Lung (tissue), 12 donors: ENCODE results near the gene EHBP1. TPM values are rescaled to one million over a fixed set of nuclear protein-coding genes. Genes with fewer than 3 reads are reported as not detected.

Experiments used
- ATAC-seq: fragments of 200-7000 bp; cut with Tn5 transposase; one replicate; pipeline ENCODE4 v1.9.1; 2020; ENCODE audit warnings: moderate number of reproducible peaks; ENCODE audit not compliant: insufficient read depth, low FRiP score
- DNase-seq, 3 donors: peaks; one replicate each; pipeline ENCODE4 v3.0.0-alpha.2; 2013 to 2017
- H3K27ac ChIP-seq, 2 donors: one replicate each; pipeline ENCODE4 v1.5.1; 2013; ENCODE audit warnings: mild to moderate bottlenecking in 2 of 2, moderate library complexity in 2 of 2, control low read depth in 1 of 2, inconsistent platforms in 1 of 2, low read depth in 1 of 2, low read length in 1 of 2
- H3K27me3 ChIP-seq, 3 donors: one replicate each; pipeline ENCODE4 v1.5.1; 2013; ENCODE audit warnings: low read length in 2 of 3; ENCODE audit not compliant: control insufficient read depth in 3 of 3, insufficient read depth in 3 of 3
- H3K36me3 ChIP-seq, 4 donors: one replicate each; pipeline ENCODE4 v1.5.1; 2013; ENCODE audit warnings: low read length in 4 of 4, mild to moderate bottlenecking in 1 of 4, moderate library complexity in 1 of 4; ENCODE audit not compliant: control insufficient read depth in 4 of 4, insufficient read depth in 4 of 4
- H3K4me1 ChIP-seq, 5 donors: one replicate each; pipeline ENCODE4 v1.5.1; 2013; ENCODE audit warnings: low read length in 5 of 5, mild to moderate bottlenecking in 2 of 5, moderate library complexity in 1 of 5; ENCODE audit not compliant: control insufficient read depth in 5 of 5, insufficient read depth in 5 of 5
- H3K4me3 ChIP-seq: one replicate; pipeline ENCODE4 v1.5.1; 2013; ENCODE audit warnings: mild to moderate bottlenecking, control low read depth, moderate library complexity
- H3K9ac ChIP-seq, 2 donors: one replicate each; pipeline ENCODE4 v1.5.1; 2013; ENCODE audit warnings: low read length in 2 of 2, control low read depth in 1 of 2; ENCODE audit not compliant: insufficient read depth in 1 of 2
- H3K9me3 ChIP-seq, 4 donors: one replicate each; pipeline ENCODE4 v1.5.1; 2013; ENCODE audit warnings: low read length in 3 of 4, mild to moderate bottlenecking in 1 of 4, moderate library complexity in 1 of 4; ENCODE audit not compliant: control insufficient read depth in 4 of 4, insufficient read depth in 3 of 4
- WGBS, 2 donors: extraction: QIAGEN DNeasy Blood & Tissue Kit; methylation state at CpG; one replicate each; pipeline ENCODE4 v1.1.7; 2013; 5-methylcytosine and 5-hydroxymethylcytosine counted together
- polyA plus RNA-seq, 2 donors: library from polyadenylated mRNA; stranded (reverse); fragments of 200-250 nt; gene quantifications; one replicate each; pipeline ENCODE4 v1.2.1, GENCODE V29; 2013
- total RNA-seq, 2 donors: library from RNA; depleted of rRNA in 1 of 2; stranded (reverse); fragments of >200 nt in 1 of 2; gene quantifications; one replicate each; pipeline ENCODE4 v1.2.1, GENCODE V29; 2014 to 2021
- TF ChIP-seq, protein P1 (sequence below): IDR thresholded peaks from 2 replicates; pipeline ENCODE4 v1.5.1; 2012; ENCODE audit warnings: mild to moderate bottlenecking; ENCODE audit errors: control extremely low read depth, extremely low read depth
- donor health status: control.
- donor health status: control.
- donor health status: Bipolar disorder and iron deficiency.
- donor health status: healthy.
- donor health status: DM: yes; HTN: yes; CAD: no.

EHBP1 gene
- total and polyA plus RNA-seq, 4 donors, result 7.9 to 83.2 (median 22.7) TPM

DNA sequence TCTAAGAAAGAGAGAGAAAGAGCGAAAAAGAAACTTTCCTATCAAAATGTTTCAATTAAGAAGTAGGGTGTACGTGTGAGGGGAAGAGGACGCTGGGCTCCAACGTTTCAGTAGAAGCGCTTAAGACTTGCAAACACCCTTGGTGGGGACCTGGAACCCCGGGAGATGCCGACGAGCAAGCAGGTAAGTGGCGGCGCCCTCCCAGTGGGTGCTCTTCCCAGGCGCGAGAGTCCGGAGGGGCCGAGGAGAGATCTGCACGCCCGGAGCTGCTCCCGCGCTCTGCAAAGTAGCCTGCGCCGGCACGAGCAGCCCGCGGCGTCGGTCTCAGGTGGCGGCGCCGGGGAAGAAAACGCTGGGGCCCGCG lies 344.4 kb downstream of the EHBP1 start:
- H3K9me3 ChIP-seq, result peaks cover 0 to 34% (median 0%) of the 10 kb centered on the region in 4 donors
- WGBS, 2 donors, result 1 to 2% methylated on average over 31 of the region's 31 CpGs
- H3K36me3 ChIP-seq, result peaks cover 0 to 4% (median 1%) of the 10 kb centered on the region in 4 donors
- no peak overlapping the region for H3K27ac ChIP-seq
- no peak overlapping the region for H3K4me3 ChIP-seq
- TF ChIP-seq, protein P1, sequence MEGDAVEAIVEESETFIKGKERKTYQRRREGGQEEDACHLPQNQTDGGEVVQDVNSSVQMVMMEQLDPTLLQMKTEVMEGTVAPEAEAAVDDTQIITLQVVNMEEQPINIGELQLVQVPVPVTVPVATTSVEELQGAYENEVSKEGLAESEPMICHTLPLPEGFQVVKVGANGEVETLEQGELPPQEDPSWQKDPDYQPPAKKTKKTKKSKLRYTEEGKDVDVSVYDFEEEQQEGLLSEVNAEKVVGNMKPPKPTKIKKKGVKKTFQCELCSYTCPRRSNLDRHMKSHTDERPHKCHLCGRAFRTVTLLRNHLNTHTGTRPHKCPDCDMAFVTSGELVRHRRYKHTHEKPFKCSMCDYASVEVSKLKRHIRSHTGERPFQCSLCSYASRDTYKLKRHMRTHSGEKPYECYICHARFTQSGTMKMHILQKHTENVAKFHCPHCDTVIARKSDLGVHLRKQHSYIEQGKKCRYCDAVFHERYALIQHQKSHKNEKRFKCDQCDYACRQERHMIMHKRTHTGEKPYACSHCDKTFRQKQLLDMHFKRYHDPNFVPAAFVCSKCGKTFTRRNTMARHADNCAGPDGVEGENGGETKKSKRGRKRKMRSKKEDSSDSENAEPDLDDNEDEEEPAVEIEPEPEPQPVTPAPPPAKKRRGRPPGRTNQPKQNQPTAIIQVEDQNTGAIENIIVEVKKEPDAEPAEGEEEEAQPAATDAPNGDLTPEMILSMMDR, result no peak
- ATAC-seq (peak; percentile 7), DNase-seq (no peak)
- H3K9ac ChIP-seq, result no peak overlapping the region
- peaks cover 35 to 93% (median 77%) of the 10 kb centered on the region in 3 donors for H3K27me3 ChIP-seq
- peaks cover 4 to 40% (median 8%) of the 10 kb centered on the region in 5 donors for H3K4me1 ChIP-seq

DNA sequence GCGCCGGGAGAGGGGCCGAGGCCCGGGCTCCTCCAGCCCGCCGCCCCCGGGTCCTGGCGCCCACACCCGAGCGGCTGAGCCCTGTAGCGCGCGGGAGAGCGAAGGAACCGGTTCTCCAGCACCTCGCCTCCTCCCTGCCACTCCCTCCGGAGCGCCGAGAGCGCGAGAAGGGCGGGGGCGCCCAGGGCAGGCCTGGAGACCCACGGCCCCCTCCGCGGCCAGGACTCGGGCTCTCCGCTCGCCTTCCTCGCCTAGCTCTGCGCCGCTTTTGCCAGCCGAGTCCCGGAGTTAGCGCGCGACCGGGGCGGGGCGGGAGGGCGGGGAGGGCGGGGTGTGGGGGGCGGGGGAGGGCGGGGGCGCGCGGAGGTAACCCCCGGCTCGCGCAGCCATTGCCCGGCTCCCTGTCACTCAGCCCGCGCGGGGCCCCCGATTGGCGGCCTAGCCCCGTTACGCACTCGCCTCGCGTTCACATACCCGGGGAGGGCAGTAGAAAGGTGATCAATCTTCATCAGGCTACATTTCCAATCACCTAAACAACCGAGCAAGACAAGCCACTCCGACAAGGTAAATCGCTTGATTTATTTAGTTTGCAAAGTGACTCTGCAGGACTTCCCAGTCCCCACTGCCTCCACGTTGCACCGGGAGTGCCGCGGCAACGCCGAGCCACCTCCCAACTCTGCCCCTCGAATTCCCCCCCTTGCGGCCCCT lies 345.0 kb downstream of the EHBP1 start, which contains the start of gene OTX1:
TSS of gene OTX1 (plus strand) at position 497 of the 708 bp plus-strand sequence. CDS start 2,161 bp downstream, outside the sequence.
- DNase-seq (peak in 2 of 3 donors; percentile 51 to 68), ATAC-seq (peak; percentile 75)
- Histone ChIP-seq H3K9me3 (peaks cover 0 to 37% (median 0%) of the 10 kb centered on the region in 4 donors), H3K36me3 (peaks cover 0 to 2% (median under 1%) of the 10 kb centered on the region in 4 donors), H3K4me3 (peak within 1 kb of the TSS; percentile 45), H3K4me1 (peaks cover 5 to 44% (median 11%) of the 10 kb centered on the region in 5 donors), H3K27me3 (peaks cover 38 to 94% (median 82%) of the 10 kb centered on the region in 3 donors), H3K27ac (no peak within 1 kb of the TSS), H3K9ac (no peak within 1 kb of the TSS)
- WGBS, 2 donors, result 0 to 1% methylated on average over 44 to 72 of the region's 73 CpGs
- TF ChIP-seq, protein P1, result no peak

DNA sequence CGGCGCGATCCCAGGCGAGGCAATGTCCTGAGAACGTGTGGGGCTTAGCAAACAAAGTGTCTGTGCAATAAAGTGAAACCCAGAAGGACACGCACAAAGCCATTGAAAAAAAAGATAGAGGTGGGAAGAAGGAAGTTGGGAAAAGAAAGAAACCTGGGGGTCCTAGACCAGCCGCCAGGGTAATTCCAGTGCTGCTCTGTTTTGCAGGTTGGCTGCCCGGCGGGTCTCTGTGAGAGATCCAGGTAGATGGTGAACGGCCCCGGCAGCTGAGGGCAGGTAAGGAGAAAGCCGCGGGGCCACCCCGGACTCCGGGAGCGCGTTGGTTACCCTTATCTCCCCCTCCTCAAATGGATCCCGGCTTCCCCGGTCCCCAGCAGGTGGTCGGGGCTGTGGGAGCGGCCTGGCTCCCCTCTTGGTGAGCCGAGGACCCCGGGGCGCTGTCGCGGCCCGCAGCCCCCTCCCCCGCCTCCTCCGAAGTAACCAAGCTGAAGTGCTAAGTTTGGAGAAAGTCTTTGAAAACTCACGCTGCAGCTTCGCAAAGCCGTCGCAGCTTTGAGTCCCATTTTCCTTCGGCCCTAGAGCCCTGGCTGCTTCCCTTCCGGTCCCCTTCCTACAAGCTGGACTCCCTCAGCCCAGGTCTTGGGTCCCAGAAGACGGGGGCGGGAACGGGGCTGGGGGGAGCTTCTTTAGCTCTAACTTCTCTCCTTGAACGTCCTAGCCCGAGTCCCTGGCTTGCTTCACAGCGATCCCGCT lies 345.7 kb downstream of the EHBP1 start:
- no peak overlapping the region for H3K9ac ChIP-seq
- H3K27ac ChIP-seq, result no peak overlapping the region

More for the DNA sequence above, 345.7 kb downstream of the EHBP1 start:
- 2 to 5% methylated on average over 42 of the region's 42 CpGs for WGBS, 2 donors
- H3K4me3 ChIP-seq, result peak overlapping the region; percentile 45
- DNase-seq, result peak in 1 of 3 donors; percentile 24
- peaks cover 38 to 94% (median 84%) of the 10 kb centered on the region in 3 donors for H3K27me3 ChIP-seq
- no peak for ATAC-seq
- TF ChIP-seq, protein P1, result no peak
- peaks cover 5 to 51% (median 16%) of the 10 kb centered on the region in 5 donors for H3K4me1 ChIP-seq
- peaks cover 0 to 44% (median 0%) of the 10 kb centered on the region in 4 donors for H3K9me3 ChIP-seq
- no peaks in the 10 kb centered on the region for H3K36me3 ChIP-seq
